Measurements from ENCODE around the gene PISD. TPM values are rescaled to one million over a fixed set of nuclear protein-coding genes. Genes with fewer than 3 reads are reported as not detected.

The PISD gene
- total RNA-seq, 2 donors from 2014 or later = 39.1 to 43.4 TPM

- DNase-seq = no peak
- Mint-ChIP-seq H3K27me3 (ENCODE audit: insufficient read depth) (no peaks in the 10 kb centered on the region), H3K4me1 (peaks cover 5% of the 10 kb centered on the region), H3K9me3 (no peaks in the 10 kb centered on the region), H3K4me3 (no peak overlapping the region), H3K27ac (no peak overlapping the region), H3K36me3 (ENCODE audit: low read depth) (peaks cover 6% of the 10 kb centered on the region)
- no peaks in the 10 kb centered on the region for H3K36me3 ChIP-seq (ENCODE audit: control insufficient read depth, insufficient read depth, low read length)
- no peak for TF ChIP-seq CTCF (conservative IDR thresholded peaks at IDR 0.05)
- H3K4me1 ChIP-seq (ENCODE audit: control insufficient read depth, insufficient read depth, low read length) = no peaks in the 10 kb centered on the region
- H3K9me3 ChIP-seq (ENCODE audit: control insufficient read depth, low read length) = no peaks in the 10 kb centered on the region
- WGBS, 2 experiments (ENCODE audit: insufficient coverage in 1 of 2, insufficient read length in 1 of 2) = 94 to 96% methylated on average over 3 to 5 of the region's 5 CpGs
- H3K9ac ChIP-seq (ENCODE audit: extremely low read depth, low read length, poor library complexity, severe bottlenecking) = no peak overlapping the region
- H3K4me3 ChIP-seq (ENCODE audit: low read length) = no peak overlapping the region
- no peak overlapping the region for H3K27ac ChIP-seq (ENCODE audit: low read depth, low read length)
- H3K27me3 ChIP-seq (ENCODE audit: control insufficient read depth, insufficient read depth, low read length, poor library complexity, severe bottlenecking) = no peaks in the 10 kb centered on the region
These were observed 83.8 kb downstream of the PISD start for GRCh38 chr22:31578171-31578570.

GRCh38 chr22:31577711-31578110, 84.3 kb downstream of the PISD start:
- 96 to 98% methylated on average over 5 of the region's 5 CpGs for WGBS, 2 experiments (ENCODE audit: insufficient coverage in 1 of 2, insufficient read length in 1 of 2)
- H3K36me3 Mint-ChIP-seq (ENCODE audit: low read depth) = peaks cover 6% of the 10 kb centered on the region
- no peaks in the 10 kb centered on the region for H3K9me3 ChIP-seq (ENCODE audit: control insufficient read depth, low read length)
- no peak overlapping the region for H3K27ac Mint-ChIP-seq
- no peak overlapping the region for H3K27ac ChIP-seq (ENCODE audit: low read depth, low read length)
- no peak overlapping the region for H3K4me3 Mint-ChIP-seq
- no peaks in the 10 kb centered on the region for H3K9me3 Mint-ChIP-seq
- H3K4me1 ChIP-seq (ENCODE audit: control insufficient read depth, insufficient read depth, low read length) = no peaks in the 10 kb centered on the region
- no peak for DNase-seq
- H3K27me3 ChIP-seq (ENCODE audit: control insufficient read depth, insufficient read depth, low read length, poor library complexity, severe bottlenecking) = no peaks in the 10 kb centered on the region
- no peak for TF ChIP-seq CTCF (conservative IDR thresholded peaks at IDR 0.05)
- H3K27me3 Mint-ChIP-seq (ENCODE audit: insufficient read depth) = no peaks in the 10 kb centered on the region
- peaks cover 5% of the 10 kb centered on the region for H3K4me1 Mint-ChIP-seq
- no peaks in the 10 kb centered on the region for H3K36me3 ChIP-seq (ENCODE audit: control insufficient read depth, insufficient read depth, low read length)
- no peak overlapping the region for H3K4me3 ChIP-seq (ENCODE audit: low read length)
- no peak overlapping the region for H3K9ac ChIP-seq (ENCODE audit: extremely low read depth, low read length, poor library complexity, severe bottlenecking)

DNA sequence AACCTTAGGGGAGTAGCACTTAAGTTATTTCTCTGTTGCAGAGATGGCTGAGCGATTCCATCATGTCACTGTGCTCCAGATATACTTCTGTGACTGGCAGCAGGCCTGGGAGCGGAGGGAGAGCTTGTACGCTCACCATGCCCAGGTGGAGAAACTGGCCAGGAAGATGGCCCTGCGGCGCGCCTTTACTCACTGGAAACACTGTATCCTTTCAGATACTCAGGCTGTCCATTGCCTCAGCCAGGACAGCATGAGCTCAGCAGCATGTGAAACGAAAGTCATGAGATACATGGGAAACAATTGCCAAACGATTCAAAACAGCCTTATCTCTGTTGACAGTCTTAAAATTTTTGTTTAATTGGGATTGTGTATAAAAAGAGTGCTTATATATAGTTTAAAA, 86.8 kb downstream of the PISD start:
- Histone ChIP-seq H3K27ac (ENCODE audit: low read depth, low read length) (no peak overlapping the region), H3K9me3 (ENCODE audit: control insufficient read depth, low read length) (no peaks in the 10 kb centered on the region), H3K4me3 (ENCODE audit: low read length) (no peak overlapping the region), H3K36me3 (ENCODE audit: control insufficient read depth, insufficient read depth, low read length) (no peaks in the 10 kb centered on the region), H3K27me3 (ENCODE audit: control insufficient read depth, insufficient read depth, low read length, poor library complexity, severe bottlenecking) (no peaks in the 10 kb centered on the region), H3K9ac (ENCODE audit: extremely low read depth, low read length, poor library complexity, severe bottlenecking) (no peak overlapping the region), H3K4me1 (ENCODE audit: control insufficient read depth, insufficient read depth, low read length) (no peaks in the 10 kb centered on the region)
- WGBS, 2 experiments (ENCODE audit: insufficient coverage in 1 of 2, insufficient read length in 1 of 2) = 93 to 98% methylated on average over 7 to 8 of the region's 8 CpGs
- Mint-ChIP-seq H3K27me3 (ENCODE audit: insufficient read depth) (no peaks in the 10 kb centered on the region), H3K27ac (no peak overlapping the region), H3K4me1 (peaks cover 8% of the 10 kb centered on the region), H3K9me3 (no peaks in the 10 kb centered on the region), H3K4me3 (no peak overlapping the region), H3K36me3 (ENCODE audit: low read depth) (peaks cover 11% of the 10 kb centered on the region)
- no peak for TF ChIP-seq CTCF (conservative IDR thresholded peaks at IDR 0.05)
- no peak for DNase-seq
